Colon (tissue), 2 donors: ENCODE measurements around the gene ACMSD.
A peak's percentile ranks its signal among the peaks of the same experiment; 100 is the strongest.
"Not testable (repeated sequence)": the region's sequence is repeated elsewhere in the genome, so short reads cannot be mapped to it uniquely, and the experiment has no call there.

Experiments used
- FAIRE-seq: peaks from 2 replicates; lab custom pipeline; 2012; peaks lifted over from hg19 to GRCh38; lab: Jason Lieb, UNC
- donor health status: control.
- donor health status: control.

The ACMSD gene

GRCh38 chr2:134907441-134908116 lies 69.2 kb downstream of the ACMSD start:
- not testable (repeated sequence) for FAIRE-seq

GRCh38 chr2:134910763-134911399 lies 72.5 kb downstream of the ACMSD start:
- FAIRE-seq = no peak

- no peak for FAIRE-seq
Observed at GRCh38 chr2:134911400-134911785, 73.0 kb downstream of the ACMSD start.

GRCh38 chr2:134912361-134912760 lies 73.9 kb downstream of the ACMSD start:
- FAIRE-seq = no peak

GRCh38 chr2:134917360-134917865 lies 79.0 kb downstream of the ACMSD start:
- FAIRE-seq = no peak

- peak; percentile 77 for FAIRE-seq
Observed at GRCh38 chr2:134917888-134918525, 79.6 kb downstream of the ACMSD start.

- peak; percentile 84 for FAIRE-seq
Observed at GRCh38 chr2:134918526-134919340, 80.3 kb downstream of the ACMSD start, which contains the start of gene CCNT2. Gene CCNT2, plus strand, starts transcription at chr2:134918822. Its CDS starts 33 bp downstream, at chr2:134918855.

- no peak for FAIRE-seq
Observed at GRCh38 chr2:134919341-134920210, 81.2 kb downstream of the ACMSD start.

- FAIRE-seq = no peak
Observed at GRCh38 chr2:134924912-134925311, 86.5 kb downstream of the ACMSD start.

- FAIRE-seq = no peak
Observed at GRCh38 chr2:134926231-134926931, 88.0 kb downstream of the ACMSD start.

GRCh38 chr2:134927195-134927594 lies 88.8 kb downstream of the ACMSD start:
- no peak for FAIRE-seq

GRCh38 chr2:134932864-134933526 lies 94.6 kb downstream of the ACMSD start:
- FAIRE-seq = no peak

- no peak for FAIRE-seq
Observed at GRCh38 chr2:134933732-134934131, 95.3 kb downstream of the ACMSD start.

- FAIRE-seq = no peak
Observed at GRCh38 chr2:134934150-134934549, 95.7 kb downstream of the ACMSD start.

GRCh38 chr2:134934641-134935040 lies 96.2 kb downstream of the ACMSD start:
- FAIRE-seq = no peak

- FAIRE-seq = no peak
Observed at GRCh38 chr2:134936691-134937090, 98.3 kb downstream of the ACMSD start.

- FAIRE-seq = peak; percentile 70
Observed at GRCh38 chr2:134943540-134943939, 105.1 kb downstream of the ACMSD start.

- FAIRE-seq = no peak
Observed at GRCh38 chr2:134944975-134945374, 106.6 kb downstream of the ACMSD start.

GRCh38 chr2:134946073-134946472 lies 107.7 kb downstream of the ACMSD start:
- FAIRE-seq = no peak
